GM12801 (cell line): ENCODE data around the gene ZNF433.

ENCODE experiments used
- CTCF ChIP-seq: IDR thresholded peaks from one replicate; pipeline ENCODE4 v1.5.1; 2011; ENCODE audit warnings: control low read depth; ENCODE audit not compliant: insufficient read length; ENCODE audit errors: extremely low read depth

Gene ZNF433

GRCh38 chr19:12052091-12052496 lies 16.6 kb upstream of the ZNF433 start:
- TF ChIP-seq CTCF, result no peak

- TF ChIP-seq CTCF, result no peak
These were observed 12.4 kb upstream of the ZNF433 start for GRCh38 chr19:12047868-12048267.

- no peak for TF ChIP-seq CTCF
These were observed 8.4 kb upstream of the ZNF433 start for GRCh38 chr19:12043752-12044422.

- no peak for TF ChIP-seq CTCF
These were observed 7.4 kb upstream of the ZNF433 start for GRCh38 chr19:12042893-12043292.

- no peak for TF ChIP-seq CTCF
These were observed 859 bp downstream of the ZNF433 start for GRCh38 chr19:12034620-12035019.

- TF ChIP-seq CTCF, result no peak
These were observed 1.3 kb downstream of the ZNF433 start for GRCh38 chr19:12034198-12034597.

- no peak for TF ChIP-seq CTCF
These were observed 19.7 kb downstream of the ZNF433 start for GRCh38 chr19:12015753-12016116.
